NCI-H1105 treated with DMSO at 0.1 percent for 48 hours (cell line): ENCODE results near the gene RPSA.
"Not testable (repeated sequence)": the region's sequence is repeated elsewhere in the genome, so short reads cannot be mapped to it uniquely, and the experiment has no call there.

Experiments
- DNase-seq: peaks from one replicate; lab custom pipeline; 2025; lab: John Stamatoyannopoulos, UW

Gene RPSA

GRCh38 chr3:39419742-39420315 is 13.3 kb downstream of the RPSA start:
- DNase-seq, result no peak

GRCh38 chr3:39420543-39420942 is 14.0 kb downstream of the RPSA start:
- DNase-seq, result no peak

- DNase-seq, result no peak
These were observed 17.0 kb downstream of the RPSA start for GRCh38 chr3:39423436-39423970.

GRCh38 chr3:39426312-39426711 is 19.8 kb downstream of the RPSA start:
- no peak for DNase-seq

GRCh38 chr3:39427506-39427905 is 21.0 kb downstream of the RPSA start:
- no peak for DNase-seq

GRCh38 chr3:39428745-39429201 is 22.3 kb downstream of the RPSA start:
- no peak for DNase-seq

- no peak for DNase-seq
These were observed 22.9 kb downstream of the RPSA start for GRCh38 chr3:39429466-39429865.

- DNase-seq, result no peak
These were observed 25.8 kb downstream of the RPSA start for GRCh38 chr3:39432342-39432741.

- no peak for DNase-seq
These were observed 27.1 kb downstream of the RPSA start for GRCh38 chr3:39433642-39434041.

GRCh38 chr3:39434574-39434973 is 28.1 kb downstream of the RPSA start:
- no peak for DNase-seq

GRCh38 chr3:39435006-39435748 is 28.7 kb downstream of the RPSA start:
- no peak for DNase-seq

- DNase-seq, result no peak
These were observed 32.4 kb downstream of the RPSA start for GRCh38 chr3:39438880-39439279.

- DNase-seq, result no peak
These were observed 33.8 kb downstream of the RPSA start for GRCh38 chr3:39440316-39440715.

- no peak for DNase-seq
These were observed 37.0 kb downstream of the RPSA start for GRCh38 chr3:39443530-39443929.

- DNase-seq, result no peak
These were observed 39.4 kb downstream of the RPSA start for GRCh38 chr3:39445927-39446326.

- DNase-seq, result no peak
These were observed 39.9 kb downstream of the RPSA start for GRCh38 chr3:39446444-39446843.

- DNase-seq, result peak; percentile 60
These were observed 41.3 kb downstream of the RPSA start for GRCh38 chr3:39447637-39448483.

- DNase-seq, result no peak
These were observed 42.1 kb downstream of the RPSA start for GRCh38 chr3:39448506-39449233.

- no peak for DNase-seq
These were observed 43.3 kb downstream of the RPSA start for GRCh38 chr3:39449796-39450195.

GRCh38 chr3:39453134-39453533 is 46.6 kb downstream of the RPSA start:
- DNase-seq, result no peak

GRCh38 chr3:39453872-39454271 is 47.4 kb downstream of the RPSA start:
- not testable (repeated sequence) for DNase-seq
